ENCODE measurements around the gene SLC13A1. TPM values are rescaled to one million over a fixed set of nuclear protein-coding genes. Genes with fewer than 3 reads are reported as not detected.
A peak's percentile ranks its signal among the peaks of the same experiment; 100 is the strongest.

Gene SLC13A1
- total and polyA plus RNA-seq, 11 donors, result not detected

GRCh38 chr7:123131140-123131539, 68.6 kb downstream of the SLC13A1 start:
- DNase-seq (no peak), ATAC-seq (no peak)
- no peaks in the 10 kb centered on the region for H3K36me3 ChIP-seq
- no peak overlapping the region for H3K27ac ChIP-seq
- 86 to 92% (median 91%) methylated on average over 1 of the region's 1 CpG for WGBS, 4 donors
- no peaks in the 10 kb centered on the region for H3K9me3 ChIP-seq
- no peaks in the 10 kb centered on the region for H3K4me1 ChIP-seq
- TF ChIP-seq CTCF (IDR thresholded peaks at IDR 0.05), result peak in 3 of 12 donors; percentile 8 to 11 (median 8)
- TF ChIP-seq POLR2A (IDR thresholded peaks at IDR 0.05), result no peak
- intact Hi-C loops (cut with DNase I), result no loop called here
- no peaks in the 10 kb centered on the region for H3K27me3 ChIP-seq
- H3K4me3 ChIP-seq, result no peak overlapping the region

GRCh38 chr7:123126691-123127090, 73.1 kb downstream of the SLC13A1 start:
- Histone ChIP-seq H3K27ac (no peak overlapping the region), H3K36me3 (no peaks in the 10 kb centered on the region), H3K27me3 (no peaks in the 10 kb centered on the region), H3K4me1 (no peaks in the 10 kb centered on the region), H3K9me3 (no peaks in the 10 kb centered on the region), H3K4me3 (no peak overlapping the region)
- ATAC-seq (no peak), DNase-seq (no peak)
- no peak for TF ChIP-seq POLR2A (IDR thresholded peaks at IDR 0.05)
- no peak for TF ChIP-seq CTCF (IDR thresholded peaks at IDR 0.05)
- WGBS, 4 donors, result 64 to 67% (median 65%) methylated on average over 2 of the region's 2 CpGs
- intact Hi-C loops (cut with DNase I), result no loop called here

- Histone ChIP-seq H3K36me3 (no peaks in the 10 kb centered on the region), H3K9me3 (no peaks in the 10 kb centered on the region), H3K27ac (no peak overlapping the region), H3K27me3 (no peaks in the 10 kb centered on the region), H3K4me3 (no peak overlapping the region), H3K4me1 (no peaks in the 10 kb centered on the region)
- DNase-seq (no peak), ATAC-seq (no peak)
- intact Hi-C loops (cut with DNase I), result no loop called here
- no peak for TF ChIP-seq POLR2A (IDR thresholded peaks at IDR 0.05)
- no peak for TF ChIP-seq CTCF (IDR thresholded peaks at IDR 0.05)
Observed at GRCh38 chr7:123126171-123126570, 73.6 kb downstream of the SLC13A1 start.

- ATAC-seq (no peak), DNase-seq (no peak)
- Histone ChIP-seq H3K4me3 (no peak overlapping the region), H3K27ac (no peak overlapping the region), H3K4me1 (no peaks in the 10 kb centered on the region), H3K9me3 (no peaks in the 10 kb centered on the region), H3K27me3 (no peaks in the 10 kb centered on the region), H3K36me3 (no peaks in the 10 kb centered on the region)
- WGBS, 4 donors, result 82 to 95% (median 89%) methylated on average over 3 of the region's 3 CpGs
- intact Hi-C loops (cut with DNase I), result no loop called here
- TF ChIP-seq CTCF (IDR thresholded peaks at IDR 0.05) (no peak), POLR2A (IDR thresholded peaks at IDR 0.05) (no peak)
Observed at GRCh38 chr7:123125231-123125630, 74.5 kb downstream of the SLC13A1 start.
